Liver (tissue), 3 donors: ENCODE results near the gene CDC27.

Experiments used
- HNF4A ChIP-seq, 2 donors: conservative IDR thresholded peaks; 2 replicates each; pipeline ENCODE4 v1.6.1; 2016; ENCODE audit warnings: antibody characterized with exemption in 2 of 2, mild to moderate bottlenecking in 2 of 2
- RXRA ChIP-seq, 2 donors: IDR thresholded peaks; 2 replicates each; pipeline ENCODE4 v1.6.1; 2017 to 2018; ENCODE audit warnings: antibody characterized with exemption in 2 of 2, mild to moderate bottlenecking in 1 of 2
- TAF1 ChIP-seq: conservative IDR thresholded peaks from 2 replicates; pipeline ENCODE4 v1.6.1; 2016; ENCODE audit warnings: antibody characterized with exemption, mild to moderate bottlenecking
- YY1 ChIP-seq: IDR thresholded peaks from 2 replicates; pipeline ENCODE4 v1.6.1; 2016; ENCODE audit warnings: antibody characterized with exemption, mild to moderate bottlenecking
- TF ChIP-seq, protein P1 (sequence below): fragments of 150-350 bp; IDR thresholded peaks from 2 replicates; pipeline ENCODE4 v1.5.1; 2017; ENCODE audit warnings: improper control_type of control experiment, low read depth, low read length; ENCODE audit not compliant: missing input control
- TF ChIP-seq, protein P2 (sequence below): IDR thresholded peaks from 2 replicates; pipeline ENCODE4 v1.6.1; 2016; ENCODE audit warnings: antibody characterized with exemption, mild to moderate bottlenecking
- TF ChIP-seq, protein P3 (sequence below): IDR thresholded peaks from 2 replicates; pipeline ENCODE4 v1.6.1; 2016; ENCODE audit warnings: antibody characterized with exemption
- TF ChIP-seq, protein P4 (sequence below): IDR thresholded peaks from 2 replicates; pipeline ENCODE4 v1.6.1; 2016; ENCODE audit warnings: antibody characterized with exemption
- TF ChIP-seq, protein P5 (sequence below): IDR thresholded peaks from 2 replicates; pipeline ENCODE4 v1.6.1; 2016; ENCODE audit warnings: antibody characterized with exemption
- donor health status: healthy.
- donor health status: healthy.

DNA sequence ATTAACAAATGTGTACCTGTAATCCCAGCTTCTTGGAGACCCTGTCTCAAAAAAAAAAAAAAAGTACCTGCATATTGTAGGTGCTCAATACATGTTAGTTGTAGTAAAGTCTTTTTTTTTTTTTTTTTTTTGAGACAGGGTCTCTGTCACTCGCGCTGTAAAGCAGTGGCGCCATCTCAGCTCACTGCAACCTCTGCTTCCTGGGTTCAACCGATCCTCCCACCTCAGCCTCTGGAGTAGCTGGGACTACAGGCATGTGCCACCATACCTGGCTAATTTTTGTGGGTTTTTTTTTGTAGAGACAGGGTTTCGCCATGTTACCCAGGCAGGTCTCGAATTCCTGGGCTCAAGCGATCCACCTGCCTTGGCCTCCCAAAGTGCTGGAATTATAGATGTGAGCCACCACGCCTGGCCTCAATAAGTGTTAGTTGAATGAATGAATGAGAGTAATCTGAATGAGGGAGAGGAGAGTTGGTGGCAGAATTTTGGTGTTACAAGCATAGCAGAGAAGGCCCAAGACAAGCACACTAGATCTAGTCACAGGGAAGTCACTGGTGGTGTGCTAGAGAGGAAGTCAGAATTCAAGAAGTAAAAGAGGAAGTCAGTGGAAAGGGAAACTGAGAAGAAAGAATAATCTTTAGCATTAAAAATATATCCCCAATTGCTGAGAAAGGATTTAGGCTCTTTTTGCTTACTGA is 10.7 kb upstream of the CDC27 start:
- TF ChIP-seq, protein P1, sequence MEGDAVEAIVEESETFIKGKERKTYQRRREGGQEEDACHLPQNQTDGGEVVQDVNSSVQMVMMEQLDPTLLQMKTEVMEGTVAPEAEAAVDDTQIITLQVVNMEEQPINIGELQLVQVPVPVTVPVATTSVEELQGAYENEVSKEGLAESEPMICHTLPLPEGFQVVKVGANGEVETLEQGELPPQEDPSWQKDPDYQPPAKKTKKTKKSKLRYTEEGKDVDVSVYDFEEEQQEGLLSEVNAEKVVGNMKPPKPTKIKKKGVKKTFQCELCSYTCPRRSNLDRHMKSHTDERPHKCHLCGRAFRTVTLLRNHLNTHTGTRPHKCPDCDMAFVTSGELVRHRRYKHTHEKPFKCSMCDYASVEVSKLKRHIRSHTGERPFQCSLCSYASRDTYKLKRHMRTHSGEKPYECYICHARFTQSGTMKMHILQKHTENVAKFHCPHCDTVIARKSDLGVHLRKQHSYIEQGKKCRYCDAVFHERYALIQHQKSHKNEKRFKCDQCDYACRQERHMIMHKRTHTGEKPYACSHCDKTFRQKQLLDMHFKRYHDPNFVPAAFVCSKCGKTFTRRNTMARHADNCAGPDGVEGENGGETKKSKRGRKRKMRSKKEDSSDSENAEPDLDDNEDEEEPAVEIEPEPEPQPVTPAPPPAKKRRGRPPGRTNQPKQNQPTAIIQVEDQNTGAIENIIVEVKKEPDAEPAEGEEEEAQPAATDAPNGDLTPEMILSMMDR, result no peak
- no peak for TF ChIP-seq YY1
- TF ChIP-seq, protein P2, sequence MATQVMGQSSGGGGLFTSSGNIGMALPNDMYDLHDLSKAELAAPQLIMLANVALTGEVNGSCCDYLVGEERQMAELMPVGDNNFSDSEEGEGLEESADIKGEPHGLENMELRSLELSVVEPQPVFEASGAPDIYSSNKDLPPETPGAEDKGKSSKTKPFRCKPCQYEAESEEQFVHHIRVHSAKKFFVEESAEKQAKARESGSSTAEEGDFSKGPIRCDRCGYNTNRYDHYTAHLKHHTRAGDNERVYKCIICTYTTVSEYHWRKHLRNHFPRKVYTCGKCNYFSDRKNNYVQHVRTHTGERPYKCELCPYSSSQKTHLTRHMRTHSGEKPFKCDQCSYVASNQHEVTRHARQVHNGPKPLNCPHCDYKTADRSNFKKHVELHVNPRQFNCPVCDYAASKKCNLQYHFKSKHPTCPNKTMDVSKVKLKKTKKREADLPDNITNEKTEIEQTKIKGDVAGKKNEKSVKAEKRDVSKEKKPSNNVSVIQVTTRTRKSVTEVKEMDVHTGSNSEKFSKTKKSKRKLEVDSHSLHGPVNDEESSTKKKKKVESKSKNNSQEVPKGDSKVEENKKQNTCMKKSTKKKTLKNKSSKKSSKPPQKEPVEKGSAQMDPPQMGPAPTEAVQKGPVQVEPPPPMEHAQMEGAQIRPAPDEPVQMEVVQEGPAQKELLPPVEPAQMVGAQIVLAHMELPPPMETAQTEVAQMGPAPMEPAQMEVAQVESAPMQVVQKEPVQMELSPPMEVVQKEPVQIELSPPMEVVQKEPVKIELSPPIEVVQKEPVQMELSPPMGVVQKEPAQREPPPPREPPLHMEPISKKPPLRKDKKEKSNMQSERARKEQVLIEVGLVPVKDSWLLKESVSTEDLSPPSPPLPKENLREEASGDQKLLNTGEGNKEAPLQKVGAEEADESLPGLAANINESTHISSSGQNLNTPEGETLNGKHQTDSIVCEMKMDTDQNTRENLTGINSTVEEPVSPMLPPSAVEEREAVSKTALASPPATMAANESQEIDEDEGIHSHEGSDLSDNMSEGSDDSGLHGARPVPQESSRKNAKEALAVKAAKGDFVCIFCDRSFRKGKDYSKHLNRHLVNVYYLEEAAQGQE, result no peak
- TF ChIP-seq, protein P3, sequence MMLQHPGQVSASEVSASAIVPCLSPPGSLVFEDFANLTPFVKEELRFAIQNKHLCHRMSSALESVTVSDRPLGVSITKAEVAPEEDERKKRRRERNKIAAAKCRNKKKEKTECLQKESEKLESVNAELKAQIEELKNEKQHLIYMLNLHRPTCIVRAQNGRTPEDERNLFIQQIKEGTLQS, result no peak
- TF ChIP-seq RXRA (IDR thresholded peaks at IDR 0.05), result no peak
- TF ChIP-seq, protein P4, sequence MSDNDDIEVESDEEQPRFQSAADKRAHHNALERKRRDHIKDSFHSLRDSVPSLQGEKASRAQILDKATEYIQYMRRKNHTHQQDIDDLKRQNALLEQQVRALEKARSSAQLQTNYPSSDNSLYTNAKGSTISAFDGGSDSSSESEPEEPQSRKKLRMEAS, result no peak
- TF ChIP-seq, protein P5, sequence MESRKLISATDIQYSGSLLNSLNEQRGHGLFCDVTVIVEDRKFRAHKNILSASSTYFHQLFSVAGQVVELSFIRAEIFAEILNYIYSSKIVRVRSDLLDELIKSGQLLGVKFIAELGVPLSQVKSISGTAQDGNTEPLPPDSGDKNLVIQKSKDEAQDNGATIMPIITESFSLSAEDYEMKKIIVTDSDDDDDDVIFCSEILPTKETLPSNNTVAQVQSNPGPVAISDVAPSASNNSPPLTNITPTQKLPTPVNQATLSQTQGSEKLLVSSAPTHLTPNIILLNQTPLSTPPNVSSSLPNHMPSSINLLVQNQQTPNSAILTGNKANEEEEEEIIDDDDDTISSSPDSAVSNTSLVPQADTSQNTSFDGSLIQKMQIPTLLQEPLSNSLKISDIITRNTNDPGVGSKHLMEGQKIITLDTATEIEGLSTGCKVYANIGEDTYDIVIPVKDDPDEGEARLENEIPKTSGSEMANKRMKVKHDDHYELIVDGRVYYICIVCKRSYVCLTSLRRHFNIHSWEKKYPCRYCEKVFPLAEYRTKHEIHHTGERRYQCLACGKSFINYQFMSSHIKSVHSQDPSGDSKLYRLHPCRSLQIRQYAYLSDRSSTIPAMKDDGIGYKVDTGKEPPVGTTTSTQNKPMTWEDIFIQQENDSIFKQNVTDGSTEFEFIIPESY, result no peak
- no peak for TF ChIP-seq TAF1
- TF ChIP-seq HNF4A (conservative IDR thresholded peaks at IDR 0.05), result no peak
